Liver (tissue), 9 donors: ENCODE data around the gene APP. TPM values are rescaled to one million over a fixed set of nuclear protein-coding genes. Genes with fewer than 3 reads are reported as not detected.
A peak's percentile ranks its signal among the peaks of the same experiment; 100 is the strongest.
"Not testable (repeated sequence)": the region's sequence is repeated elsewhere in the genome, so short reads cannot be mapped to it uniquely, and the experiment has no call there.

ENCODE experiments used
- DNase-seq: peaks from one replicate; pipeline ENCODE4 v3.0.0-alpha.2; 2017; ENCODE audit warnings: low spot score
- H3K27ac ChIP-seq, 2 donors: one replicate each; pipeline ENCODE4 v1.7.0; 2013; ENCODE audit warnings: inconsistent platforms in 2 of 2, low read length in 2 of 2, control low read depth in 1 of 2, low read depth in 1 of 2, mild to moderate bottlenecking in 1 of 2
- H3K27me3 ChIP-seq, 4 donors: one replicate each; pipeline versions ENCODE4 v1.6.1 to v1.7.0; 2013; ENCODE audit warnings: low read length in 3 of 4, inconsistent platforms in 1 of 4, mild to moderate bottlenecking in 1 of 4, moderate library complexity in 1 of 4; ENCODE audit not compliant: control insufficient read depth in 4 of 4, insufficient read depth in 4 of 4
- H3K36me3 ChIP-seq, 4 donors: one replicate each; pipeline versions ENCODE4 v1.6.1 to v1.7.0; 2013; ENCODE audit warnings: low read length in 3 of 4, mild to moderate bottlenecking in 3 of 4, low read depth in 1 of 4, moderate library complexity in 1 of 4; ENCODE audit not compliant: control insufficient read depth in 4 of 4, insufficient read depth in 3 of 4
- H3K4me1 ChIP-seq, 4 donors: one replicate each; pipeline versions ENCODE4 v1.6.1 to v1.7.0; 2013; ENCODE audit warnings: low read length in 3 of 4, mild to moderate bottlenecking in 3 of 4, moderate library complexity in 1 of 4; ENCODE audit not compliant: control insufficient read depth in 4 of 4, insufficient read depth in 4 of 4
- H3K4me3 ChIP-seq, 3 donors: one replicate each; pipeline versions ENCODE4 v1.6.1 to v1.7.0; 2013; ENCODE audit warnings: low read length in 3 of 3, control low read depth in 1 of 3, low read depth in 1 of 3, mild to moderate bottlenecking in 1 of 3
- H3K9ac ChIP-seq, 2 donors: one replicate each; pipeline ENCODE4 v1.7.0; 2013; ENCODE audit warnings: low read length in 2 of 2, mild to moderate bottlenecking in 2 of 2, moderate library complexity in 2 of 2, control low read depth in 1 of 2, low read depth in 1 of 2
- H3K9me3 ChIP-seq, 4 donors: one replicate each; pipeline versions ENCODE4 v1.6.1 to v1.7.0; 2013; ENCODE audit warnings: low read length in 3 of 4; ENCODE audit not compliant: control insufficient read depth in 4 of 4
- EGR1 ChIP-seq, 2 donors: IDR thresholded peaks; 2 replicates each; pipeline ENCODE4 v1.6.1; 2016 to 2018; ENCODE audit warnings: antibody characterized with exemption in 2 of 2, low read depth in 2 of 2
- FOXA1 ChIP-seq: IDR thresholded peaks from 2 replicates; pipeline ENCODE4 v1.6.1; 2016; ENCODE audit warnings: antibody characterized with exemption
- FOXA2 ChIP-seq: IDR thresholded peaks from 2 replicates; pipeline ENCODE4 v1.6.1; 2016; ENCODE audit warnings: antibody characterized with exemption
- GABPA ChIP-seq, 2 donors: IDR thresholded peaks in 1 of 2; conservative IDR thresholded peaks in 1 of 2; 2 replicates each; pipeline ENCODE4 v1.6.1; 2016; ENCODE audit warnings: antibody characterized with exemption in 2 of 2, mild to moderate bottlenecking in 1 of 2, moderate library complexity in 1 of 2
- HNF4A ChIP-seq, 2 donors: conservative IDR thresholded peaks; 2 replicates each; pipeline ENCODE4 v1.6.1; 2016; ENCODE audit warnings: antibody characterized with exemption in 2 of 2, mild to moderate bottlenecking in 2 of 2
- HNF4G ChIP-seq: IDR thresholded peaks from 2 replicates; pipeline ENCODE4 v1.6.1; 2016; ENCODE audit warnings: antibody characterized with exemption
- JUND ChIP-seq, 2 donors: IDR thresholded peaks; 2 replicates each; pipeline ENCODE4 v1.6.1; 2016; ENCODE audit warnings: antibody characterized with exemption in 2 of 2
- NR2F2 ChIP-seq: IDR thresholded peaks from 2 replicates; pipeline ENCODE4 v1.6.1; 2016; ENCODE audit warnings: antibody characterized with exemption
- RAD21 ChIP-seq, 2 donors: IDR thresholded peaks; 2 replicates each; pipeline ENCODE4 v1.6.1; 2016; ENCODE audit warnings: antibody characterized with exemption in 2 of 2, mild to moderate bottlenecking in 2 of 2
- REST ChIP-seq: IDR thresholded peaks from 2 replicates; pipeline ENCODE4 v1.6.1; 2016; ENCODE audit warnings: antibody characterized with exemption, mild to moderate bottlenecking
- RXRA ChIP-seq, 2 donors: IDR thresholded peaks; 2 replicates each; pipeline ENCODE4 v1.6.1; 2017 to 2018; ENCODE audit warnings: antibody characterized with exemption in 2 of 2, mild to moderate bottlenecking in 1 of 2
- SP1 ChIP-seq: IDR thresholded peaks from 2 replicates; pipeline ENCODE4 v1.6.1; 2018; ENCODE audit warnings: antibody characterized with exemption, mild to moderate bottlenecking
- TAF1 ChIP-seq: conservative IDR thresholded peaks from 2 replicates; pipeline ENCODE4 v1.6.1; 2016; ENCODE audit warnings: antibody characterized with exemption, mild to moderate bottlenecking
- ZBTB33 ChIP-seq: IDR thresholded peaks from 2 replicates; pipeline ENCODE4 v1.6.1; 2016; ENCODE audit warnings: antibody characterized with exemption
- WGBS: extraction: QIAGEN DNeasy Blood & Tissue Kit; methylation state at CpG from one replicate; pipeline ENCODE4 v1.1.7; 2013; 5-methylcytosine and 5-hydroxymethylcytosine counted together
- polyA plus RNA-seq, 2 donors: library from polyadenylated mRNA; stranded (reverse) in 1 of 2; unstranded in 1 of 2; fragments of 200-250 nt in 1 of 2; fragments of >200 nt in 1 of 2; fragmentation: Nextera tagmentation in 1 of 2; extraction: Ambion mirVana in 1 of 2; gene quantifications; one replicate each; pipeline versions ENCODE4 v1.2.1 to v1.2.3, GENCODE V29; 2013 to 2015
- total RNA-seq, 2 donors: library from RNA; depleted of rRNA; stranded (reverse); fragments of >200 nt; gene quantifications; one replicate each; pipeline ENCODE4 v1.2.3, GENCODE V29; 2014
- TF ChIP-seq, protein P1 (sequence below): fragments of 150-350 bp; IDR thresholded peaks from 2 replicates; pipeline ENCODE4 v1.5.1; 2017; ENCODE audit warnings: improper control_type of control experiment, low read depth, low read length; ENCODE audit not compliant: missing input control
- donor health status: healthy.
- donor health status: healthy.
- donor health status: healthy.
- donor health status: healthy.
- donor health status: healthy.

APP gene
- total and polyA plus RNA-seq, 4 donors, result 24.9 to 201 (median 111) TPM

DNA sequence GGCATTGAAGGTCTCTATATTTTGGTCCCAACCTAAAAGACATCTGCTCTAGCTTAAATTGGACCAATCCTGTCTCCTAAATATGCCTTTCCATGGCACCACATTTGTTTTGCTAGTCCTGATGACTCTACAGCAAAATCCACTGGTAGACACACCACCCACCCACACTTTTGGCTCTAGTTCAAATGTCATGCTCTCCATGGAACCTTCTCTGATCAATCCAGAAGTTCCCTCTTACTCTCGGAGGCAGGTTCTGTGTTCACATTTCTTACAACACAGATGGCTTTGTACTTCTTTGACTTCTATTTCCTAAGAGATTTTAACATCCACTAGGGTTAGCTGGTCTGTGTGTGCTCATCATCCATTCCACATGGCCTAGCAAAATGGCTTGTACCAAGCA is 151.3 kb downstream of the APP start:
- Histone ChIP-seq H3K9ac (no peak overlapping the region), H3K27ac (no peak overlapping the region), H3K4me1 (peaks cover 0 to 3% (median 3%) of the 10 kb centered on the region in 4 donors), H3K9me3 (no peaks in the 10 kb centered on the region), H3K36me3 (peaks cover 0 to 17% (median 4%) of the 10 kb centered on the region in 4 donors), H3K27me3 (no peaks in the 10 kb centered on the region), H3K4me3 (no peak overlapping the region)
- no peak for DNase-seq
- WGBS, result 82% methylated on average over 1 of the region's 1 CpG
- TF ChIP-seq FOXA1 (no peak), JUND (IDR thresholded peaks at IDR 0.05) (no peak), GABPA (IDR thresholded peaks at IDR 0.05 in 1 of 2, conservative IDR thresholded peaks at IDR 0.05 in 1 of 2) (no peak), ZBTB33 (no peak), HNF4G (no peak), TAF1 (no peak), EGR1 (IDR thresholded peaks at IDR 0.05; ENCODE audit: low read depth in 2 of 2) (no peak), REST (no peak)

DNA sequence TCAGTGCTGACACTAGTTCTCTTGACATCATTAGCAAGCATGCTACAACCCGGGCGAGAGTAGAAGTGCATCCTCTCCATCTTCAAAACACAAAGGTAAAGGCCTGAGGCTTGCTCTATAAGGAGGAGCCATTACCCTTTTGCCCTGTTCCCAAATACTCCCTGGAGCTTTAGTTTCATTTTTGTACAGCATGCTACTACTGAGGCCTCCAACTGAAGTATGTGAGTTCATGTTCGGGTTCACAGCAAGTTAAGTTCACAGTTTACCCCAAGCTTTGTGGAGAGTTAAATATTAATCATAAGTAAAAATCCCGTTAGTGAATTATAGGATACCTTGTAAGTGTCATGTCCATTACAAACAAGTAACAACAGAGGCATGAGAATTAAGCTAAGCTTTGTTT is 156.6 kb downstream of the APP start:
- Histone ChIP-seq H3K9me3 (no peaks in the 10 kb centered on the region), H3K4me3 (no peak overlapping the region), H3K36me3 (peaks cover 0 to 1% (median 0%) of the 10 kb centered on the region in 4 donors), H3K9ac (no peak overlapping the region), H3K4me1 (peaks cover 0 to 5% (median 3%) of the 10 kb centered on the region in 4 donors), H3K27me3 (no peaks in the 10 kb centered on the region), H3K27ac (no peak overlapping the region)
- peak; percentile 25 to 62 for TF ChIP-seq RXRA (IDR thresholded peaks at IDR 0.05)
- TF ChIP-seq NR2F2, result no peak
- TF ChIP-seq FOXA2, result no peak
- TF ChIP-seq, protein P1, sequence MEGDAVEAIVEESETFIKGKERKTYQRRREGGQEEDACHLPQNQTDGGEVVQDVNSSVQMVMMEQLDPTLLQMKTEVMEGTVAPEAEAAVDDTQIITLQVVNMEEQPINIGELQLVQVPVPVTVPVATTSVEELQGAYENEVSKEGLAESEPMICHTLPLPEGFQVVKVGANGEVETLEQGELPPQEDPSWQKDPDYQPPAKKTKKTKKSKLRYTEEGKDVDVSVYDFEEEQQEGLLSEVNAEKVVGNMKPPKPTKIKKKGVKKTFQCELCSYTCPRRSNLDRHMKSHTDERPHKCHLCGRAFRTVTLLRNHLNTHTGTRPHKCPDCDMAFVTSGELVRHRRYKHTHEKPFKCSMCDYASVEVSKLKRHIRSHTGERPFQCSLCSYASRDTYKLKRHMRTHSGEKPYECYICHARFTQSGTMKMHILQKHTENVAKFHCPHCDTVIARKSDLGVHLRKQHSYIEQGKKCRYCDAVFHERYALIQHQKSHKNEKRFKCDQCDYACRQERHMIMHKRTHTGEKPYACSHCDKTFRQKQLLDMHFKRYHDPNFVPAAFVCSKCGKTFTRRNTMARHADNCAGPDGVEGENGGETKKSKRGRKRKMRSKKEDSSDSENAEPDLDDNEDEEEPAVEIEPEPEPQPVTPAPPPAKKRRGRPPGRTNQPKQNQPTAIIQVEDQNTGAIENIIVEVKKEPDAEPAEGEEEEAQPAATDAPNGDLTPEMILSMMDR, result no peak
- TF ChIP-seq RAD21 (IDR thresholded peaks at IDR 0.05), result peak in 1 of 2 donors; percentile 19
- TF ChIP-seq GABPA (IDR thresholded peaks at IDR 0.05 in 1 of 2, conservative IDR thresholded peaks at IDR 0.05 in 1 of 2), result no peak
- no peak for TF ChIP-seq EGR1 (IDR thresholded peaks at IDR 0.05; ENCODE audit: low read depth in 2 of 2)
- TF ChIP-seq SP1, result peak; percentile 9
- peak in 1 of 2 donors; percentile 38 for TF ChIP-seq HNF4A (conservative IDR thresholded peaks at IDR 0.05)
- no peak for TF ChIP-seq JUND (IDR thresholded peaks at IDR 0.05)
- WGBS, result 58% methylated on average over 4 of the region's 4 CpGs
- DNase-seq, result no peak

DNA sequence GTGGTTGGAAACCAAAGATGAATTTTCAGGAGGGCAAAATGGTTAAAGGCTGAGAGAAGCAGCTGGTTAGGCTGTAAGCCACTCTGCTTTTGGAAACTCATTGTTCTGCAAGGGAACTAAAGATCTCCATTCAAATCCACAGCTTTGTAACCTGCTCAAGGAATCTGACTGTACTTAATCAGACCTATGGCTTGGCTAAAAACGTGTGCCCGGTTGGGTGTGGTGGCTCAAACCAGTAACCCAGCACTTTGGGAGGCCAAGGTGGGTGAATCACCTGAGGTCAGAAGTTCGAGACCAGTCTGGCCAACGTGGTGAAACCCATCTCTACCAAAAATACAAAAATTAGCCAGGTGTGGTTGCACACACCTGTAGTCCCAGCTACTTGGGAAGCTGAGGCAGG is 158.1 kb downstream of the APP start:
- not testable (repeated sequence) for H3K36me3 ChIP-seq, H3K4me3 ChIP-seq, H3K27ac ChIP-seq, H3K9me3 ChIP-seq, H3K9ac ChIP-seq, DNase-seq, H3K27me3 ChIP-seq
- 90% methylated on average over 4 of the region's 4 CpGs for WGBS
- peaks cover 2 to 13% (median 5%) of the 10 kb centered on the region in 4 donors for H3K4me1 ChIP-seq
